Measurements from ENCODE around the gene PSPH. TPM values are rescaled to one million over a fixed set of nuclear protein-coding genes. Genes with fewer than 3 reads are reported as not detected.
"Not testable (repeated sequence)": the region's sequence is repeated elsewhere in the genome, so short reads cannot be mapped to it uniquely, and the experiment has no call there.

PSPH gene
- total RNA-seq, 1 experiment from 2014 or later: 414 TPM

DNA sequence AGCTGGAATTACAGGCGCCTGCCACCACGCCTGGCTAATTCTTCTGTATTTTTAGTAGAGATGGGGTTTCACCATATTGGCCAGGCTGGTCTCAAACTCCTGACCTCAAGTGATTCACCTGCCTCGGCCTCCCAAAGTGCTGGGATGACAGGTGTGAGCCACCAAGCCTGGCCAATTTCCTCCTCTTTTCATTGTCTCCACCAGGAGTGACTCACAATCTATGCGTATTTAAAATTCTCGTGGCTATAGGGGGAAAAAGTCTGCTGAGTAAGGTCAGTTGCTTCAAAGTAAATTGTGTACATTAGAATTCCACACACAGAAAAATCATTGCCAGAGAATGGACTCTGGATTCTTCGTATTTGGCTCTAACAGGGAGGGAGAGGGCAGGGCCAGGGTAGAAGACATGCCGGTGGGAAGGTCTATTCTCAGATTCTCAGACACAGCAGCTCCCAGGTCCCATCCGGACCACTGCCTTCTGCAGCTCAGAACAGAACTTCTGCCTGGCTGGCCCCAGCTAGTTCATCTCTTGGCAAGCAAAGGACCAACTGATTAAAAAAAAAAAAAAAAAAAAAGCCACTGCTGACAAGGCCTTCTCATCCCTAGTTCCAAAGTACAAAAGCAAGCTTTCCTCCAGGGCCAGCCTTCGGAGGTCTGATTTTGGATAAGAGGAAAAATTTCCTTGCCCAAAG lies 22.2 kb downstream of the PSPH start:
- in situ Hi-C loops (cut with HindIII; ENCODE audit: low pct_unique_long_range_greater_than_20kb, low sequenced_read_pairs): no loop called here
- no peak for DNase-seq (ENCODE audit: low read depth, low spot score)

DNA sequence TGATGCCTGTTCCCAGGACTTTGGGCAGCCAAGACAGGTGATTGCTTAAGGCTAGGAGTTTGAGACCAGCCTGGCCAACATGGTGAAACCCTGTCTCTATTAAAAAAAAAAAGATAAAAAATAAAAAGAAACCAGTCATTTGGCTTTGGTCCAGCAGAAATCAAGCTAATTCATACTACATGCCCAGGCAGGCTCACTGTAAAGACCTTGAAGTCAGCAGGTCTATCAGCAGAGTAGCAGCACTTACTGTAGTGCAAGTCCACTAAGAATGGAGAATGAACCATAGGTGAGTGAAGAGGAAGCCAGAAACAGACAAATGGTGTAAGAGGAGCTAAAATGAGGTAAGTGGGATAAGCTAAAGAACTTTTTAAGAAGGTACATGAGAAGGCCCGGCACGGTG lies 24.7 kb downstream of the PSPH start:
- no peak for DNase-seq (ENCODE audit: low read depth, low spot score)
- in situ Hi-C loops (cut with HindIII; ENCODE audit: low pct_unique_long_range_greater_than_20kb, low sequenced_read_pairs): no loop called here

DNA sequence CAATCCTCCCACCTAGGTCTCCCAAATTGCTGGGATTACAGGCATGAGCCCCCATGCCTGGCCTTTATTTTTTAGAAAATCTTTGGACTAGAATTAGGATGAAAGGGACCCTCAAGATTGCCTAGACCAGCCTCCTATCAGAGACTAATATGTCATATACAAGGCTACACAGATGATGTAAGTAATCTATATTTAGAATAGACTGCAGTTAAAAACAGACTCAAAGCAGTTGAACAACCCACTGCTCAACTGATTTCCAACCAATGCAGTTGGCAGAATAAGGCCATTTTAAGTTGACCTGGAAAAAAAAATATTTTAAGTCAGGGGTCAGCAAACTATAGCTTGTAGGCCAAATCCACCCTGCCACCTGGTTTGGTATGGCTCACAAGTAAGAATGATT lies 27.7 kb downstream of the PSPH start:
- DNase-seq (ENCODE audit: low read depth, low spot score): no peak
- in situ Hi-C loops (cut with HindIII; ENCODE audit: low pct_unique_long_range_greater_than_20kb, low sequenced_read_pairs): no loop called here

DNA sequence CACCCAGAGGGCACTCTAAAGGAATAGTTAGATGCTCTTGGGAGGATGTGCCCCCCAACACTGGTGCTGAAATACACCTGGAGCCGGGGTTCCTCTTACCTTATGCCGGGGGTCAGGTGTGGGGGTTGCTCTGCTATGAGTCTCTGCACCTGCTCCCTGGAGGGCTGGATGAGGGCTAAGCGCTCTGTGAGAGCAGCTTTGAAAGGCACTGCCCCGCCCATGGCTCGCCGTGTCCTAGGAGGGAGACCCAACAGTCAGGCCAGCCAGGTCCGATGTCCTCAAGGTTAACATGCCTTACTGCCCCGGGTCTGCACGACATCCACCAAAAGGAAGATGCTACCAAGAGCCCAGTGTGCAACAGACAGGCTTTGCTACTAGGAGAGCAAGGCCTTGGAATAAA lies 31.7 kb downstream of the PSPH start:
- DNase-seq (ENCODE audit: low read depth, low spot score): no peak
- in situ Hi-C loops (cut with HindIII; ENCODE audit: low pct_unique_long_range_greater_than_20kb, low sequenced_read_pairs): no loop called here

DNA sequence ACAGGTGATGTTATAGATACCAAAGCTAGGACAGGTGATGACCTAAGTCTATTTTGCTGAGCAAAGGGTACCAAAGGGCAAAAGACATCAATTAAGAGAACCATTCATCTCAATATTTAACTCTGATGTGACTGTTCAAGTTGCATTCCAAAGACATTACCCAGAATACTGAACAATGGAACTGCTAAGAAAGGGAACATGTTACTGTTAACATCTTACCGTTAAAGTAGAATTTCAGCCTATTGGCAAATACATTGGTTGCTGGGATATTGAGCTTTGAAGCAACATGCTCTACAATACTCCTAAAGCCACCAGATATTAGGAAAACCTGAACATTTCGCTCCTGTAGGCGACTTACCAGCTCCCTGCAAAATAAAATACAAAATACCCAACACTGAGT lies 34.2 kb downstream of the PSPH start:
- in situ Hi-C loops (cut with HindIII; ENCODE audit: low pct_unique_long_range_greater_than_20kb, low sequenced_read_pairs); DNase-seq (ENCODE audit: low read depth, low spot score): not testable (repeated sequence)

DNA sequence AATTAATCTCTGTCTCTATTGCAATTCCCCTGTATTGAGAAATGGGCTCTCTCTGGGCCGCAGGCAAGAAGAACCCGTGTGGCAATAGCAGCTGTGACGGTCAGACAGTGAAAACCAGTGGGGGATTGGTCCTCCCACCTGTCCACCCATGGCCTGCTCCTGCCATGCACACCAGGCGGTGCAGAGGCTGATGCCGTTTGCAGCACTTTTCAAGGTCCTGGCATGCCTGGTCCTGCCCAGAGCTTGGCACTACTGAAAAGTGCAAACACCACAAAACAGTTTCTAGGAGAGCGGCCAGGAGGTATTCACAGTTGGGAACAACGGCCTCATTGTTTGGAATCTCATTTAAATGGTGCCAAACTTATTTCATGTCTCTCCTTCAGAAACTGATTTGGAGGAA lies 41.5 kb downstream of the PSPH start:
- DNase-seq (ENCODE audit: low read depth, low spot score): peak; percentile 89
- in situ Hi-C loops (cut with HindIII; ENCODE audit: low pct_unique_long_range_greater_than_20kb, low sequenced_read_pairs): no loop called here

DNA sequence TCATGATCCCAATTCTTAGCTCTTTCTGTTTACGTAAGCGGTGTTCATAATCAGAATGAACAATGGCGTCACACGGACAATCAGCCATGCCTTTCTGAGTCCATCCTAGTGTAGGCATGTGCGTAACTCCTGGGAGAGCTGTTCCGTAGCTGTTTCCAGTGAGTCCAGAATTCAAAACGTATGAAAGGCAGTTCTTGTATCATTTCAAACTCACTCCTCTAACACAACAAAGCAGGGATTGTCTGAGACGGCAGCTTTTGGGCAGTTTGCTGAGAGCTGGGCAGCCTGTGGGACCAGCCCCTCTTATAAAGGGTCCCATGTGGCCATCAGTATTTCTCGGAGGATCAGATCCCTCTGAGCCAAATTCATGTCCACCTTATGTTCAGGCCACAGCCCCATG lies 43.4 kb downstream of the PSPH start:
- in situ Hi-C loops (cut with HindIII; ENCODE audit: low pct_unique_long_range_greater_than_20kb, low sequenced_read_pairs): no loop called here
- DNase-seq (ENCODE audit: low read depth, low spot score): peak; percentile 100

DNA sequence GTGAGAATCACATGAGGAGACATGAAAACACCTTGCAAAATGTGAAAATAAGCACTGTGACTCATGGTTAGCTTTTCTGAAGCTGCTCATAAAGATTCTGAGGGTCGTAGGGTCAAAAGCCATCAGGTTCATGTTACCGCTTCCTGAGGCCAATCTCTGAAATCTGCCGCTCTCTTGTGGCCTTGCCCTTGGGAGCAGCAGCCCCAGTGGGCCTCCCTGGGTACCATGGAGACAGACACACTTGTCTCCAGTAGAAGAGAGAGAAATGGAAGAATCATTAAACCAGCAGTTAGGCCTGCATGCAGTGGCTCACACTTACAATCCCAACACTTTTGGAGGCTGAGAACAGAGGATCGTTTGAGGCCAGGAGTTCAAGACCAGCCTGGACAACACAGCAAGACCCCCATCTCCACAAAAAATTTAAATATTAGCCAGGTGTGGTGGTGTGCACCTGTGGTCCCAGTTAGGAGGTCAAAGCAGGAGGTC lies 44.0 kb downstream of the PSPH start:
- peak; percentile 56 for DNase-seq (ENCODE audit: low read depth, low spot score)

DNA sequence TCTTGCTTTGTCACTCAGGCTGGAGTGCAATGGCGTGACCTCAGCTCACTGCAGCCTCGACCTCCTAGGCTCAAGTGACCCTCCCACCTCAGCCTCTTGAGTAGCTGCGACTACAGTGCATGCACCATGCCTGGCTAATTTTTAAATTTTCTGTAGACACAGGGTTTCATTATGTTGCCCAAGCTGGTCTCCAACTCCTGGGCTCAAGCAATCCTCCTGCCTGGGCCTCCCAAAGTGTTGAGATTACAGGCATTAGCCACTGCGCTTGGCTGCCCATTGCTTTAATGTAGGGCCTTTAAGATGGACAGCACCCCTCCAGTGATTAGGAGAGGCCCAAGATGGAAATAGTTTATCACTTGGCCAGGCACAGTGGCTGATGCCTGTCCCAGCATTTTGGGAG lies 47.5 kb downstream of the PSPH start:
- in situ Hi-C loops (cut with HindIII; ENCODE audit: low pct_unique_long_range_greater_than_20kb, low sequenced_read_pairs): no loop called here
- DNase-seq (ENCODE audit: low read depth, low spot score): no peak

More for the DNA sequence above, 44.0 kb downstream of the PSPH start:
- in situ Hi-C loops (cut with HindIII; ENCODE audit: low pct_unique_long_range_greater_than_20kb, low sequenced_read_pairs): no loop called here

DNA sequence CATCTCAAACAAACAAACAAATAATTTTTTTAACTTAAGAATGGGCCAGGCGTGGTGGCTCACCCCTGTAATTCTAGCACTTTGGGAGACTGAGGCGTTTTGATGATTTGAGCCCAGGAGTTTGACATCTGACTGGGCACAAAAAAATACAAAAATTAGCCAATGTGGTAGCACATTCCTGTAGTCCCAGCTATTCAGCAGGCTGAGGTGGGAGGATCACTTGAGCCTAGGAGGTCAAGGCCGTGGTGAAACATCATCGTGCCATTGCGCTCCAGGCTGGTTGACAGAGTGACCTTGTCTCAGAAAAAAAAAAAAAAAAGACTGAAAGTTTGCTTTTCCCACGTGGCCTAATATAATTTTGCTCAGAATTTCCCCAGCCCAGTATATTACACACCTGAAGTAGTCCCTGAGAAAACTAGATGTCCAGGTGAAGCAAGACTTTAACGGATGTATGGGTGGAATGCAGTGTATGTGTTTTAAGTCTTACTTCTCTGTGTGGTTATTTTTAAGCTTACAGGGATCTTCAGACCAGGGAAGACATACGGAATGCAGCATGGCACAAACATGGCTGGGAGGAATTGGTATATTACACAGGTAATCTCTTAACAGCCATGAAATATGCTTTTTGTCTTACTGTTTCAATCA lies 54.3 kb downstream of the PSPH start:
- DNase-seq (ENCODE audit: low read depth, low spot score): no peak
- in situ Hi-C loops (cut with HindIII; ENCODE audit: low pct_unique_long_range_greater_than_20kb, low sequenced_read_pairs): no loop called here

DNA sequence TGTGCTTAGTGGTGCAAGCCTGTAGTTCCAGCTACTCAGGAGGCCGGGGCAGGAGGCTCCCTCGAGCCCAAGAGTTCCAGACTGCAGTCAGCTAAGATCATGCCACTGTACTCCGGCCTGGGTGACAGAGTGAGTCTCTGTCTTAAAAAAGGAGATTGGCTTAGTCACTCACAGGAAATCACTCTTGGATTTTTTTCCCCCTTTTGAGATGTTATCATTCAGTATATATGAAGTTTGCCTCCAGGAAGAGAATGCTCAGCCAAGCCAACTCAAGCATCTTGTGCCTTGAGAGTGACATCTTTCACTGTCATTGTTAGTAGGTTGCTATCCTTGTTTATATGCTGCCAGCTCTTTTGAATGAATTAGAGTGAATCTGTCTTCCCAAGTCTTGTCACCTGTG lies 58.9 kb downstream of the PSPH start:
- in situ Hi-C loops (cut with HindIII; ENCODE audit: low pct_unique_long_range_greater_than_20kb, low sequenced_read_pairs): no loop called here
- DNase-seq (ENCODE audit: low read depth, low spot score): no peak

DNA sequence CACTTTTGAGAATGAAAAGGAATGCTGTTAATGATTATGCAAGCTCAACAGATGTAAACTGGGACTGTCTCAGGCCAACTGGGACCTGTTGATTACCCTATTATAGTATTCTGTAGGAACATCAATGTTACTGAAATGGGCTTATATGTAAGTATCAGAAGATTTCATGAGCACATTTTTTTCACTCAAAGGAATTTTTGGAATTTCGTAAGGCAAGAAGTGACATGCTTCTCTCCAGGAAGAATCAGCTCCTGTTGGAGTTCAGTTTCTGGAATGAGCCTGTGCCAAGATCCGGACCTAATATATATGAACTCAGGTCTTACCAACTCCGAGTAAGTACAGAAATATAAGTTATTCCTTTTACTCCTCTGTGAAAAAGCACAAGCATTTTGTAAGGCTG lies 67.7 kb downstream of the PSPH start:
- in situ Hi-C loops (cut with HindIII; ENCODE audit: low pct_unique_long_range_greater_than_20kb, low sequenced_read_pairs): no loop called here
- DNase-seq (ENCODE audit: low read depth, low spot score): no peak

DNA sequence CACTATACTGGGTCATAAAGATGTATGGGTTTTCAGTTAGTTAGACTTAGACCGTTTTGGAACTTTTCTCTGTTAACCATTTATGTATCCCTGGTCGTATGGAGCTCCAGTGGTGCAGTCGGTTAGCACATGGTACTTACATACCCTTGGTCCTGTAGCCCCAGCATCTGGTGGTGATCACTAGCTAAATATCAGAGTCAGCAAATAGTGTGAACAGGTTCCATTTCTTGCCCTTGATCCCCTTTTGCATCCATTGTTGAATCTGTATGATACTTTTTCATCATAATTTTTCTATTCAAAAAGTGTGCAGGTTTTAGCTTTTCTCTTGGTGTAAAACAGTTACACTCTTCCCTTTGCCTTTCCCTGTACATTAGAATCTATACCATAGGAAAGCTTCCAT lies 71.0 kb downstream of the PSPH start:
- DNase-seq (ENCODE audit: low read depth, low spot score): no peak
- in situ Hi-C loops (cut with HindIII; ENCODE audit: low pct_unique_long_range_greater_than_20kb, low sequenced_read_pairs): no loop called here

DNA sequence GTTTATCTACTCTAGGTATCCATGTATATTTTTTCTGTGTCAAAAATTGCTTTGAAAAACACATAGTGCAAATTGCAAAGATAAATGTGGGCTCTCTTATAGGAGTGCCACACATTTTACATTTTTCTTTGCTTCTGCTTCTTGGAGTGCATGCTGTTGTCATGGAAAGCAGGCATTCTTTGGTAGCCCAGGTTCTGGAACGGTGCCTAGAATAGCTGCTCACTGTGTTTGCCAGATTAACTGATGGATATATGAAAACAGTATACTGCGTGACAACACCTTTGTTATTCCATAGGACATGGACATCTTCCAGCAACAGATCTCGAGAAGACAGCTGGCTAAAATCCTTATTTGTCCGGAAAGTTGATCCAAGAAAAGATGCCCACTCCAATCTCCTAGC lies 73.4 kb downstream of the PSPH start:
- in situ Hi-C loops (cut with HindIII; ENCODE audit: low pct_unique_long_range_greater_than_20kb, low sequenced_read_pairs): no loop called here

DNA sequence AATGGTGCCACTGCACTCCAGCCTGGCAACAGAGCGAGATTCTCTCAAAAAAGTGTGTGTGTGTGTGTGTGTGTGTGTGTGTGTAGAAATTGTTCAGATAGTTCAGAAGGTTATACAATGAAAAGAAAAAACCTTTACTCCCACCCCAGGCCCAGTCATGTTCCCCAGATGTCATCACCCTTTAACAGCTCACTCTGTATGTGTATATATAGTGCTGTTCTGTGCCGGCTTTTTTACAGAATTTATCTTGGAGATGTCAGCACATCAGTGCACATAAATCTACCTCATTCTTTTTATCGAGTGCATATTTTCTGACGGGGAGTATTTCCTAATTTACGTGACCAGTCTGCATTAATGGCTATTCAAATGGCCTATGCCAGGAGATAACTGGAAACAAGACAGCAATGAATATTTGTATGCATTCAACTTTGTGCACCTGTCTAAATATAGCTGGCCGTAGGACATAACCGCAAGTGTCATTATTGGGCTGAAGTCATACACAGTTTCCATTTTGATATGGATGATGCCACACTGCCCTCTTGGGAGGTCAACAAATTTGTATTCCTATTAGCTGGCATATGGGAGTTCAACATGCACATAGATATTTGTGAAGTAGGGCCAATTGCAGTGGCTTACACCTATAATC lies 75.1 kb downstream of the PSPH start:
- no peak for DNase-seq (ENCODE audit: low read depth, low spot score)
- in situ Hi-C loops (cut with HindIII; ENCODE audit: low pct_unique_long_range_greater_than_20kb, low sequenced_read_pairs): no loop called here

More for the DNA sequence above, 73.4 kb downstream of the PSPH start:
- no peak for DNase-seq (ENCODE audit: low read depth, low spot score)

DNA sequence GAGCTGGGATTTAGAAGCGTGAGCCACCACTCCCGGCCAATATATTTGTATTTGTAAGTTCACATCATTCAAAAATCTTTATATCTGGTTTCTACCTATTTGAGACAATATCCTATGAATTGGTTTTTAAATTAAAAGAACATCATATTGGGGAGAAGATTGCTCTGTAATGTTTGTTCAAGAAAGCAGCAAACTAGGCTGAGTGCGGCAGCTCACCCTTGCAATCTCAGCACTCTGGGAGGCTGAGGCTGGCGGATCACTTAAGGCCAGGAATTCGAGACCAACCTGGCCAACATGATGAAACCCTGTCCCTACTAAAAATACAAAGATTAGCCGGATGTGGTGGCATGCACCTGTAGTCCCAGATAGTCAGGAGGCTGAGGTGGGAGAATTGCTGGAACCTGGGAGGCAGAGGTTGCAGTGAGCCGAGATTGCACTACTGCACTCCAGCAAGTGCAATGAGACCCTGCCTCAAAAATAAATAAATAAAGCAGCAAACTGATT lies 77.4 kb downstream of the PSPH start:
- no peak for DNase-seq (ENCODE audit: low read depth, low spot score)
- in situ Hi-C loops (cut with HindIII; ENCODE audit: low pct_unique_long_range_greater_than_20kb, low sequenced_read_pairs): no loop called here

DNA sequence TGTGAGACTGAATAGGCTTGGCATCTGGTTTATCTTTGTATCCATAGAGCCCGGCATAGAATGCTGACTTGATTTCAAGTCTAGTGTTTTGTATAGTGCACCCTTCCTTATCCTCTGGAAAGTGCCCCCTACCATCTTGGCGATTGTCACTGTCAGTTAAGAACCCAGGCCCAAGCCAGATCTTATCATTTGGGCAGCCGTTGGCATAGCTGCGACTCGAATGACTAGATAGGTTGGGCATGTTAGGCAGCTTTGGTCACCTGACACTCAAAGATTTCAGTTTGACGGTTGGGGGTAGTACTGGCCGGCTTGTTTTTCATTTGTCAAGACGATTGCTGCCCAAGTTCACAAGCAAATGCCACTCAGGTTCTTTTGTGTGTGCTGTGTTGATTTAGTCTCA lies 80.3 kb downstream of the PSPH start:
- in situ Hi-C loops (cut with HindIII; ENCODE audit: low pct_unique_long_range_greater_than_20kb, low sequenced_read_pairs): no loop called here
- no peak for DNase-seq (ENCODE audit: low read depth, low spot score)

DNA sequence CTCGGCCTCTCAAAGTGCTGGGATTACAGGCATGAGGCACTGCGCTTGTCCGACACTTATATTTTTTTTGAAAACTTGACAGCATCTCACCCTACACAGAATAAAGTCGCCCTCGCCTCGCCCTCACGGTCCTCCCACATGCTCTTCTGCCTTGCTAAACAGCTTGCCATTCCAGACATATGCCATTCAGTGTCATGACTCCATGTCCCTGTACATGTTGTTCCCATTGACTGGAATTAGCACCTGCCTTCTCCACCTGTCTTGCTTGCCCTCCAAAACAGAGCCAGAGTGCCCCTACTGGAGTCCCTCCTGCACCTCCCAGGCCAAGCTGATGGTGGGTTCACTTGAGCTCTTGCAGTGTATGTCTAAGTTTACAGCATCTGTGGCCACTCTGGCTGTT lies 80.7 kb downstream of the PSPH start:
- no peak for DNase-seq (ENCODE audit: low read depth, low spot score)
- in situ Hi-C loops (cut with HindIII; ENCODE audit: low pct_unique_long_range_greater_than_20kb, low sequenced_read_pairs): no loop called here

DNA sequence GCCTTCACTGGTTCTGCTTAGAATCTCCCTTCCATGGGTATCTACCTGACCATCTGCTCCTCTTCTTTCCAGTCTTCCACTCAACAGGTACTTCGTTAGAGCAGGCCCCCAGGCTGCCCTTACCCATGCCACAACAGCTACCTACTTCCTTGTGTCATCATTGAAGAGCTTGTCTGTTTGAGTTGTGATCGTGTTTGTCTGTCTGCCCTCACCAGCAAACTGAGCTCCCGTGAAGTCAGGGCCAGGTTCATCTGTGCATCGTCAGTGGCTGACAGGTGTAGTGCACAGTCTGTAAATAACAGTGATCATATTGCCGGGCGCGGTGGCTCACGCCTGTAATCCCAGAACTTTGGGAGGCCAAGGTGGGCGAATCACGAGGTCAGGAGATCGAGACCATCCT lies 81.9 kb downstream of the PSPH start:
- in situ Hi-C loops (cut with HindIII; ENCODE audit: low pct_unique_long_range_greater_than_20kb, low sequenced_read_pairs): no loop called here
- DNase-seq (ENCODE audit: low read depth, low spot score): no peak

All from SK-MEL-5 (cell line).